ENCODE results near the gene FBRS. TPM values are rescaled to one million over a fixed set of nuclear protein-coding genes. Genes with fewer than 3 reads are reported as not detected.

The FBRS gene
- total and polyA plus RNA-seq, 2 of the 13 experiments (the other 11 are each of a cell fraction or from before 2014, with no cell fraction given): 13.7 to 16.2 TPM

DNA sequence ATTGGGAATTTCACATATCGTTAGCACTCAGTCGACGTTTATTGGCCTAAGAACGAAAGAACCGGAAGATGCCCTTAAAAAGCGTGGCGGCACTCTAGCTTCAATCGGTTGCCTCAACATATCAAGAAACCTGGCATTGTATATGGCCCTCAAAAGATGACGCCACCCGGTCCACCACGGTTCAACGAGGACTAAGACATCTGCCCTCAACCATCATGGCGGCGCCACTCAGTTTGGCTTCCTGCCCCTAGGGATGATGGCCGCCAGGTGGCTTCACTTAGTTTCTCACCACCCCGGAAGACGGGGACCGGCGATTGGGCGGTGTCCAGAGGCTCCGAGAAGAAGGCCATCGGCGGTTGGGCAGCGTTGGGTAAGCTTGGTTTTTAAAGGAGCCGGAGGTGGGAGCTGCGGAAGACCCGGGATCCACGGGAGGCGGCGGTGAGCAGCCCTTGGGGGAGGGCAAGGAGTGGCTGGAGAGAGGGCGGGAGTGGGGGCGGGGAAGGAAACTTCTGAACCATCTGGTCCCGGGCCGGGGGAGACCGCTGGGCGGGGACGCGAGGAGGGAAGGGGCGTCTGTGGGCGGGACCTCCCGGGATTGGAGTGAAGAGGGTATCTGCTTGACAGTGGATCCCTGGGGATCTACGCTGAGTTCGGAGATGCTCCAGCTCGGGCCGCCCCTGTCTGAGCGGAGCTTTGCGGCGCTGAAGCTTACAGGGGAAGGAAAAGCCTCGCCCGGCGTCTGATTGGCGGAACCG is 7.7 kb upstream of the FBRS start, which contains the start of gene PRR14 (continued):
- TF ChIP-seq, protein P1, sequence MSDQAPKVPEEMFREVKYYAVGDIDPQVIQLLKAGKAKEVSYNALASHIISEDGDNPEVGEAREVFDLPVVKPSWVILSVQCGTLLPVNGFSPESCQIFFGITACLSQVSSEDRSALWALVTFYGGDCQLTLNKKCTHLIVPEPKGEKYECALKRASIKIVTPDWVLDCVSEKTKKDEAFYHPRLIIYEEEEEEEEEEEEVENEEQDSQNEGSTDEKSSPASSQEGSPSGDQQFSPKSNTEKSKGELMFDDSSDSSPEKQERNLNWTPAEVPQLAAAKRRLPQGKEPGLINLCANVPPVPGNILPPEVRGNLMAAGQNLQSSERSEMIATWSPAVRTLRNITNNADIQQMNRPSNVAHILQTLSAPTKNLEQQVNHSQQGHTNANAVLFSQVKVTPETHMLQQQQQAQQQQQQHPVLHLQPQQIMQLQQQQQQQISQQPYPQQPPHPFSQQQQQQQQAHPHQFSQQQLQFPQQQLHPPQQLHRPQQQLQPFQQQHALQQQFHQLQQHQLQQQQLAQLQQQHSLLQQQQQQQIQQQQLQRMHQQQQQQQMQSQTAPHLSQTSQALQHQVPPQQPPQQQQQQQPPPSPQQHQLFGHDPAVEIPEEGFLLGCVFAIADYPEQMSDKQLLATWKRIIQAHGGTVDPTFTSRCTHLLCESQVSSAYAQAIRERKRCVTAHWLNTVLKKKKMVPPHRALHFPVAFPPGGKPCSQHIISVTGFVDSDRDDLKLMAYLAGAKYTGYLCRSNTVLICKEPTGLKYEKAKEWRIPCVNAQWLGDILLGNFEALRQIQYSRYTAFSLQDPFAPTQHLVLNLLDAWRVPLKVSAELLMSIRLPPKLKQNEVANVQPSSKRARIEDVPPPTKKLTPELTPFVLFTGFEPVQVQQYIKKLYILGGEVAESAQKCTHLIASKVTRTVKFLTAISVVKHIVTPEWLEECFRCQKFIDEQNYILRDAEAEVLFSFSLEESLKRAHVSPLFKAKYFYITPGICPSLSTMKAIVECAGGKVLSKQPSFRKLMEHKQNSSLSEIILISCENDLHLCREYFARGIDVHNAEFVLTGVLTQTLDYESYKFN (CRISPR knock-in tag; conservative IDR thresholded peaks at IDR 0.05): peak; percentile 61
- TF ChIP-seq ZNF644 (CRISPR knock-in tag; IDR thresholded peaks at IDR 0.05; ENCODE audit: low read depth) (peak; percentile 82), POLR2A (IDR thresholded peaks at IDR 0.05; ENCODE audit: insufficient read depth in 1 of 2, low read depth in 2 of 2, low read length in 2 of 2) (peak in 1 of 2 experiments; percentile 59; a peak in 2 of 4 replicates), SKI (IDR thresholded peaks at IDR 0.05; ENCODE audit: partially characterized antibody) (no peak), RFX3 (CRISPR knock-in tag; IDR thresholded peaks at IDR 0.05) (no peak), KDM4B (CRISPR knock-in tag; IDR thresholded peaks at IDR 0.05) (no peak), ZMYM2 (CRISPR knock-in tag; IDR thresholded peaks at IDR 0.05) (no peak), ZNF44 (CRISPR knock-in tag; IDR thresholded peaks at IDR 0.05) (no peak; the same call in 1 of the 2 replicates), ZFX (CRISPR knock-in tag; IDR thresholded peaks at IDR 0.05; ENCODE audit: low read depth) (peak; percentile 65), ARID2 (CRISPR knock-in tag; IDR thresholded peaks at IDR 0.05; ENCODE audit: borderline replicate concordance) (peak; percentile 86; the same call in 1 of the 2 replicates), SOX5 (CRISPR knock-in tag; IDR thresholded peaks at IDR 0.05; ENCODE audit: borderline replicate concordance) (peak; percentile 37; the same call in 1 of the 2 replicates), NPAS2 (CRISPR knock-in tag; IDR thresholded peaks at IDR 0.05; ENCODE audit: borderline replicate concordance) (no peak), ZNF605 (CRISPR knock-in tag; IDR thresholded peaks at IDR 0.05) (no peak), ZFP41 (CRISPR knock-in tag; IDR thresholded peaks at IDR 0.05; ENCODE audit: borderline replicate concordance) (no peak), ATAD3A (CRISPR knock-in tag; IDR thresholded peaks at IDR 0.05) (no peak), BORCS8-MEF2B (CRISPR knock-in tag; IDR thresholded peaks at IDR 0.05) (no peak)
- TF ChIP-seq, protein P2, sequence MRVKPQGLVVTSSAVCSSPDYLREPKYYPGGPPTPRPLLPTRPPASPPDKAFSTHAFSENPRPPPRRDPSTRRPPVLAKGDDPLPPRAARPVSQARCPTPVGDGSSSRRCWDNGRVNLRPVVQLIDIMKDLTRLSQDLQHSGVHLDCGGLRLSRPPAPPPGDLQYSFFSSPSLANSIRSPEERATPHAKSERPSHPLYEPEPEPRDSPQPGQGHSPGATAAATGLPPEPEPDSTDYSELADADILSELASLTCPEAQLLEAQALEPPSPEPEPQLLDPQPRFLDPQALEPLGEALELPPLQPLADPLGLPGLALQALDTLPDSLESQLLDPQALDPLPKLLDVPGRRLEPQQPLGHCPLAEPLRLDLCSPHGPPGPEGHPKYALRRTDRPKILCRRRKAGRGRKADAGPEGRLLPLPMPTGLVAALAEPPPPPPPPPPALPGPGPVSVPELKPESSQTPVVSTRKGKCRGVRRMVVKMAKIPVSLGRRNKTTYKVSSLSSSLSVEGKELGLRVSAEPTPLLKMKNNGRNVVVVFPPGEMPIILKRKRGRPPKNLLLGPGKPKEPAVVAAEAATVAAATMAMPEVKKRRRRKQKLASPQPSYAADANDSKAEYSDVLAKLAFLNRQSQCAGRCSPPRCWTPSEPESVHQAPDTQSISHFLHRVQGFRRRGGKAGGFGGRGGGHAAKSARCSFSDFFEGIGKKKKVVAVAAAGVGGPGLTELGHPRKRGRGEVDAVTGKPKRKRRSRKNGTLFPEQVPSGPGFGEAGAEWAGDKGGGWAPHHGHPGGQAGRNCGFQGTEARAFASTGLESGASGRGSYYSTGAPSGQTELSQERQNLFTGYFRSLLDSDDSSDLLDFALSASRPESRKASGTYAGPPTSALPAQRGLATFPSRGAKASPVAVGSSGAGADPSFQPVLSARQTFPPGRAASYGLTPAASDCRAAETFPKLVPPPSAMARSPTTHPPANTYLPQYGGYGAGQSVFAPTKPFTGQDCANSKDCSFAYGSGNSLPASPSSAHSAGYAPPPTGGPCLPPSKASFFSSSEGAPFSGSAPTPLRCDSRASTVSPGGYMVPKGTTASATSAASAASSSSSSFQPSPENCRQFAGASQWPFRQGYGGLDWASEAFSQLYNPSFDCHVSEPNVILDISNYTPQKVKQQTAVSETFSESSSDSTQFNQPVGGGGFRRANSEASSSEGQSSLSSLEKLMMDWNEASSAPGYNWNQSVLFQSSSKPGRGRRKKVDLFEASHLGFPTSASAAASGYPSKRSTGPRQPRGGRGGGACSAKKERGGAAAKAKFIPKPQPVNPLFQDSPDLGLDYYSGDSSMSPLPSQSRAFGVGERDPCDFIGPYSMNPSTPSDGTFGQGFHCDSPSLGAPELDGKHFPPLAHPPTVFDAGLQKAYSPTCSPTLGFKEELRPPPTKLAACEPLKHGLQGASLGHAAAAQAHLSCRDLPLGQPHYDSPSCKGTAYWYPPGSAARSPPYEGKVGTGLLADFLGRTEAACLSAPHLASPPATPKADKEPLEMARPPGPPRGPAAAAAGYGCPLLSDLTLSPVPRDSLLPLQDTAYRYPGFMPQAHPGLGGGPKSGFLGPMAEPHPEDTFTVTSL (CRISPR knock-in tag; IDR thresholded peaks at IDR 0.05; ENCODE audit: borderline replicate concordance): 0 out of 2 replicates have a peak, but pooled peaks have one; percentile 36
- TF ChIP-seq, protein P3, sequence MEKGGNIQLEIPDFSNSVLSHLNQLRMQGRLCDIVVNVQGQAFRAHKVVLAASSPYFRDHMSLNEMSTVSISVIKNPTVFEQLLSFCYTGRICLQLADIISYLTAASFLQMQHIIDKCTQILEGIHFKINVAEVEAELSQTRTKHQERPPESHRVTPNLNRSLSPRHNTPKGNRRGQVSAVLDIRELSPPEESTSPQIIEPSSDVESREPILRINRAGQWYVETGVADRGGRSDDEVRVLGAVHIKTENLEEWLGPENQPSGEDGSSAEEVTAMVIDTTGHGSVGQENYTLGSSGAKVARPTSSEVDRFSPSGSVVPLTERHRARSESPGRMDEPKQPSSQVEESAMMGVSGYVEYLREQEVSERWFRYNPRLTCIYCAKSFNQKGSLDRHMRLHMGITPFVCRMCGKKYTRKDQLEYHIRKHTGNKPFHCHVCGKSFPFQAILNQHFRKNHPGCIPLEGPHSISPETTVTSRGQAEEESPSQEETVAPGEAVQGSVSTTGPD (CRISPR knock-in tag; IDR thresholded peaks at IDR 0.05): no peak
- TF ChIP-seq, protein P4, sequence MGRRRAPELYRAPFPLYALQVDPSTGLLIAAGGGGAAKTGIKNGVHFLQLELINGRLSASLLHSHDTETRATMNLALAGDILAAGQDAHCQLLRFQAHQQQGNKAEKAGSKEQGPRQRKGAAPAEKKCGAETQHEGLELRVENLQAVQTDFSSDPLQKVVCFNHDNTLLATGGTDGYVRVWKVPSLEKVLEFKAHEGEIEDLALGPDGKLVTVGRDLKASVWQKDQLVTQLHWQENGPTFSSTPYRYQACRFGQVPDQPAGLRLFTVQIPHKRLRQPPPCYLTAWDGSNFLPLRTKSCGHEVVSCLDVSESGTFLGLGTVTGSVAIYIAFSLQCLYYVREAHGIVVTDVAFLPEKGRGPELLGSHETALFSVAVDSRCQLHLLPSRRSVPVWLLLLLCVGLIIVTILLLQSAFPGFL (CRISPR knock-in tag; IDR thresholded peaks at IDR 0.05): no peak
